GM18867 (cell line): ENCODE measurements around the gene DNAH2.

ENCODE experiments used
- ATAC-seq: cut with Tn5 transposase; IDR thresholded peaks from one replicate; pipeline ENCODE4 v1.9.1; 2021; ENCODE audit warnings: mild to moderate bottlenecking, moderate library complexity; ENCODE audit not compliant: unreplicated experiment

DNAH2 gene

GRCh38 chr17:7837408-7838088 lies 120.0 kb downstream of the DNAH2 start:
- ATAC-seq, result no peak

GRCh38 chr17:7838090-7839075 lies 120.8 kb downstream of the DNAH2 start:
- ATAC-seq, result no peak

GRCh38 chr17:7839190-7839875 lies 121.8 kb downstream of the DNAH2 start:
- ATAC-seq, result no peak

DNA sequence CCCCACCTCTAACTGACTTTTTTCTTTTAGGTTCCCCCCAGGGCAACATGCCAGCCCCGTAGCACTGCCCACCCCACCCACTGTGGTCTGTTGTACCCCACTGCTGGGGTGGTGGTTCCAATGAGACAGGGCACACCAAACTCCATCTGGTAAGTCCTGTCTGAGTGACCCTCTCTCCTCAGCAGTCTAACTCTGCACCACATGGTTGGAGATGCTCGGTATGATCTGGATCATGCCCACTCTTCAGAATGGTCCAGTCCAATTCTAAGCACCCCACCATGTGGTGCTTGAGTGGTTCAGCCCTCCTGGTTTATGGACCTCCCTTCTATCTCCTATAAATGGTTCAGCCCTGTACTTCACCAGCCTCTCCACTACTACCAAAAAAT lies 122.3 kb downstream of the DNAH2 start:
- ATAC-seq, result no peak

- ATAC-seq, result no peak
These were observed 122.9 kb downstream of the DNAH2 start for GRCh38 chr17:7840441-7840840.

DNA sequence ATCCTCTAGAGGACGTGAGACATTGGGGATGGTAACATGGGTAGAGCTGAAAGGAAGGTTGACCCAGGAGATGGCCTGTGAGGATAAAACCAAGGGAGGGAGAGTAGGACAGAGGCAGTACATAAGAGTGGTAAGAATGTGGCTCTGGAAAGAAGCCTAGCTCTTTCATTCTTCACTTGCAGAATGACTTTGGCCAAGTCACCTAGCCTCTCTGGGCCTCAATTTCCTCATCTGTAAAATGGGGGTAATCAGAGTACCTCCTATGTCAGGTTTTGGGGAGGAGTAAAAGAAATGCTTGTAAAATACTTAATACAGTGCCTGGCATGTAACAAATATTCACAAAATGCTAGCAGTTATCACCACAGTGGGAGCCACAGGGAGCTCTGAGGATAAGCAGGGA lies 123.3 kb downstream of the DNAH2 start:
- no peak for ATAC-seq

GRCh38 chr17:7841396-7841914 lies 123.9 kb downstream of the DNAH2 start:
- ATAC-seq, result no peak

GRCh38 chr17:7841915-7842379 lies 124.4 kb downstream of the DNAH2 start:
- peak; percentile 25 for ATAC-seq

- peak; percentile 28 for ATAC-seq
These were observed 125.1 kb downstream of the DNAH2 start for GRCh38 chr17:7842380-7843256.

DNA sequence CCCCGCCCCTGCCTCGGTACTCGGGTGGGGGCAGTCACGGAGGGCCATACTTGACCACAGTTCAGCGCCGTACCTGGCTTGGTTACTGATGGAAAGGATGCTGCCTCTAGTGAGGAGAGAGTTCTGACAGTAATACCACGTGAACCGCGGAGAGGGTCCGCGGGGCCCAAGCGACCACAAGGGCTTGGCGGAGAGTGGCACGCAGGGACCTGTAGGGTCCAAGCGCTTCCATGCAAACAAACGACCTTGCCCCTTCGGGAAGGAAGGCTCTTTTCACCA lies 125.7 kb downstream of the DNAH2 start:
- peak; percentile 1 for ATAC-seq

- peak; percentile 30 for ATAC-seq
These were observed 126.2 kb downstream of the DNAH2 start for GRCh38 chr17:7843536-7844291.

DNA sequence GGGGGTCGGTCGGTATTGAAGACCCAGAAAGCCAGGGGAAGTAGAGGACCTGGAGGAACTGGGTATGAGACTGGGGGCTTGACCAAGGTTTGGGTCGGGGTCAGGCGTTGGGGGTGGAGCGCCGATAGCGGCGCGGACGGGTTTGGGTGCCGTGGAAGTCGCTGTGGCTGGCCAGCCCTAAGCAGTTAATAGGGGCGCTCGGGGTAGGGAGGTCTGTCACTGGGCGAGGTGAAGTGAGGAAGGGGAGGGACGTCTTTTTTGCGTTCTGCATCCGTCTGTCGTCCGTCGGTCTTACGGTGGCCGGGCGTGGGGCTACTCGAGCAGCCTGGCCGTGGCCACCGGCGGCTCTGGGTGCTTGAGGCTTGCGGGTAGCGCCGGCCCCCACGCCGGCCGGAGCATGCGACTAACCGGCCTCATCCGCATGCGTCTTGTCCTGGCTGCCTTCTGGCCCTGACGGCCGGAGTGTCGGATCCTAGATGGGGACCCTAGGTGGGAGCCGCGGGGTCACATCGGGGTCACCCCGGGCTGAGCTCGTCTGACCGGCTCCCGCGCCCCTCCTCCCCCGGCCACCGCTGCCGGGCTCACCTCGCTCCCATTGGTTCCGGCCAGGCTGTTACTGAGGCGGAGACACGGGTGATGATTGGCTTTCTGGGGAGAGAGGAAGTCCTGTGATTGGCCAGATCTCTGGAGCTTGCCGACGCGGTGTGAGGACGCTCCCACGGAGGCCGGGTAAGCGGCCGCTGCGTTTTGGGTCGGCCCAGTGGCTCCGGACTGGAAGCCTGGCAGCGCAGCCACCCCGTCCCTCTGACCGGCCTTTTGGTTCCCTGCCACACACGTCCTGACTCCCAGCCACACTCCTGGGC lies 127.0 kb downstream of the DNAH2 start:
- peak; percentile 48 for ATAC-seq

DNA sequence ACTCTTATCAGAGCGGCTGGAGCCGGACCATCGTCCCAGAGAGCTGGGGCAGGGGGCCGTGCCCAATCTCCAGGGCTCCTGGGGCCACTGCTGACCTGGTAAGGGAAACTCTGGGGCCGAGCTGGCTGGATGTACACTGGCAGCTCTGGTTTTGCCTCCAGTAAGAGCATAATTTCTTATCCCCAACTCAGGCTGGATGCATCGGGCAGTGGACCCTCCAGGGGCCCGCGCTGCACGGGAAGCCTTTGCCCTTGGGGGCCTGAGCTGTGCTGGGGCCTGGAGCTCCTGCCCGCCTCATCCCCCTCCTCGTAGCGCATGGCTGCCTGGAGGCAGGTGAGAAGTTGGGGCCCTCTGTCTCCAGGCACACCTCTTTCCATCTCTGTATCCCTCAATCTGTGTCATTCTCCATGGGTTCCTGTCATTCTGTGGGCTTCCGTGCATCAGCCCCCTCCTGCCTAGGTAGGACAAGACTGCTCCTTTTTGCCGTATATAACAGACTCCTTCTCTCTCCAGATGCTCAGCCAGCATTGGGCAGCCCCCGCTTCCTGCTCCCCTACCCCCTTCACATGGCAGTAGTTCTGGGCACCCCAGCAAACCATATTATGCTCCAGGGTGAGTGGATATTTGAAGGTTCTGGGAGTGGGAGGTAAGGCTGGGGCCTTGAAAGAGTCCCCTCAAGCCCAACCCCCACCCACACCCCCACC lies 128.0 kb downstream of the DNAH2 start:
- ATAC-seq, result no peak

GRCh38 chr17:7846063-7846735 lies 128.7 kb downstream of the DNAH2 start:
- ATAC-seq, result no peak

- ATAC-seq, result no peak
These were observed 129.5 kb downstream of the DNAH2 start for GRCh38 chr17:7846765-7847661.

DNA sequence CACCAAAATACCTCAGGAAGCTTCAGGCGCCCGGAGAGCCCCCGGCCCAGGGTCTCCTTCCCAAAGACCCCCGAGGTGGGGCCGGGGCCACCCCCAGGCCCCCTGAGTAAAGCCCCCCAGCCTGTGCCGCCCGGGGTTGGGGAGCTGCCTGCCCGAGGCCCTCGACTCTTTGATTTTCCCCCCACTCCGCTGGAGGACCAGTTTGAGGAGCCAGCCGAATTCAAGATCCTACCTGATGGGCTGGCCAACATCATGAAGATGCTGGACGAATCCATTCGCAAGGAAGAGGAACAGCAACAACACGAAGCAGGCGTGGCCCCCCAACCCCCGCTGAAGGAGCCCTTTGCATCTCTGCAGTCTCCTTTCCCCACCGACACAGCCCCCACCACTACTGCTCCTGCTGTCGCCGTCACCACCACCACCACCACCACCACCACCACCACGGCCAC lies 130.6 kb downstream of the DNAH2 start:
- ATAC-seq, result no peak
